Measurements from ENCODE around the gene IGF1R. TPM values are rescaled to one million over a fixed set of nuclear protein-coding genes. Genes with fewer than 3 reads are reported as not detected.

The IGF1R gene
- total and polyA plus RNA-seq, 2 of the 8 experiments (the other 6 are each of a cell fraction or from before 2014, with no cell fraction given) = 32.9 to 109 TPM

- Histone ChIP-seq H3K4me2 (ENCODE audit: insufficient read depth in 1 of 2, low read depth in 2 of 2, low read length in 2 of 2) (peak overlapping the region; percentile 12 to 44; a peak in 2 of 4 replicates), H3K27ac (ENCODE audit: low read depth, low read length) (peak overlapping the region; percentile 62)
- 59% methylated on average over 8 of the region's 8 CpGs; no CpG with 5 or more reads in 1 of the 2 experiments for WGBS, 2 experiments (ENCODE audit: extremely low coverage in 1 of 2, insufficient coverage in 1 of 2, insufficient read length in 1 of 2, insufficient replicate concordance in 2 of 2, low coverage in 1 of 2, low lambda C conversion rate in 2 of 2, missing lambda C conversion rate in 1 of 2)
Measured at GRCh38 chr15:98753726-98754656, 105.7 kb downstream of the IGF1R start.

More at GRCh38 chr15:98753726-98754656, 105.7 kb downstream of the IGF1R start:
- ChIA-PET CTCF (ENCODE audit: partially characterized antibody) (interaction anchor here (0.5 to 1.5 kb wide), 14 partner anchors 10 to 325 kb away, joined by 3 to 5 read pairs (median 3); no protein-coding TSS in a partner anchor), POLR2A (ENCODE audit: partially characterized antibody) (interaction anchor here (1.0 to 1.5 kb wide), 3 partner anchors 9 to 22 kb away, joined by 3 to 5 read pairs (median 5); no protein-coding TSS in a partner anchor)
- H3K14ac ChIP-seq (ENCODE audit: insufficient read length) = no peak overlapping the region
- TF ChIP-seq, protein P1, sequence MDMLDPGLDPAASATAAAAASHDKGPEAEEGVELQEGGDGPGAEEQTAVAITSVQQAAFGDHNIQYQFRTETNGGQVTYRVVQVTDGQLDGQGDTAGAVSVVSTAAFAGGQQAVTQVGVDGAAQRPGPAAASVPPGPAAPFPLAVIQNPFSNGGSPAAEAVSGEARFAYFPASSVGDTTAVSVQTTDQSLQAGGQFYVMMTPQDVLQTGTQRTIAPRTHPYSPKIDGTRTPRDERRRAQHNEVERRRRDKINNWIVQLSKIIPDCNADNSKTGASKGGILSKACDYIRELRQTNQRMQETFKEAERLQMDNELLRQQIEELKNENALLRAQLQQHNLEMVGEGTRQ (IDR thresholded peaks at IDR 0.05; ENCODE audit: low read length) = no peak
- no peak for TF ChIP-seq CBX5 (IDR thresholded peaks at IDR 0.05; ENCODE audit: low read depth, low read length)
- 0 out of 2 replicates have a peak, but pooled peaks have one; percentile 11 for TF ChIP-seq YY1 (IDR thresholded peaks at IDR 0.05; ENCODE audit: low read depth, low read length)
- TF ChIP-seq KDM4A (IDR thresholded peaks at IDR 0.05; ENCODE audit: low read depth, low read length, severe bottlenecking) = no peak
- no peak for TF ChIP-seq FOSL1 (IDR thresholded peaks at IDR 0.05; ENCODE audit: insufficient read depth, low read depth, low read length)
- TF ChIP-seq RBBP5 (IDR thresholded peaks at IDR 0.05; ENCODE audit: borderline replicate concordance, low read depth, low read length) = no peak
- TF ChIP-seq SIX5 (IDR thresholded peaks at IDR 0.05; ENCODE audit: low read depth, low read length) = no peak
- no peak for TF ChIP-seq CTBP2 (IDR thresholded peaks at IDR 0.05; ENCODE audit: borderline replicate concordance, insufficient read depth, insufficient read length, low read length)
- no peak overlapping the region for H4K8ac ChIP-seq (ENCODE audit: extremely low read depth, insufficient read depth, low read length)
- peaks cover 15% of the 10 kb centered on the region for H3K79me1 ChIP-seq (ENCODE audit: low read depth, low read length)
- no peak overlapping the region for H2BK20ac ChIP-seq (ENCODE audit: low read length)
- H3K18ac ChIP-seq (ENCODE audit: extremely low read depth, low read length) = peak overlapping the region; percentile 55
- no peaks in the 10 kb centered on the region for H3K27me3 ChIP-seq (replicated peaks in 1 of 4; ENCODE audit: control insufficient read depth in 3 of 4, extremely low read depth in 1 of 4, insufficient read depth in 3 of 4, low read length in 3 of 4)
- H3K9me3 ChIP-seq (ENCODE audit: insufficient read depth in 2 of 2, low read depth in 1 of 2, low read length in 1 of 2) = no peaks in the 10 kb centered on the region
- H2AK5ac ChIP-seq (ENCODE audit: low read depth, low read length) = 0 out of 2 replicates have a peak overlapping the region, but pooled peaks have one; percentile 5
- H2BK12ac ChIP-seq (ENCODE audit: low read depth, low read length) = no peak overlapping the region; the same call in 1 of the 2 replicates
- DNase-seq (ENCODE audit: low read depth in 1 of 2, low spot score in 2 of 2) (peak in 1 of 2 experiments; percentile 45), FAIRE-seq (peak; percentile 63)
- H2AFZ ChIP-seq (ENCODE audit: low read length) = no peak overlapping the region
- no peak overlapping the region; a peak in 1 of 7 replicates for H3K9ac ChIP-seq (replicated peaks in 1 of 4; ENCODE audit: extremely low read depth in 1 of 4, low read depth in 3 of 4, low read length in 3 of 4)
- H3K36me3 ChIP-seq (ENCODE audit: control insufficient read depth in 2 of 4, insufficient read depth in 4 of 4, low read length in 3 of 4) = no peaks in the 10 kb centered on the region
- H3K79me2 ChIP-seq (ENCODE audit: control insufficient read depth in 1 of 2, insufficient read depth in 2 of 2, low read length in 2 of 2) = peaks cover 15 to 98% of the 10 kb centered on the region in 2 experiments; a peak in 3 of 4 replicates
- H3K23ac ChIP-seq (ENCODE audit: insufficient read length) = no peak overlapping the region
- H4K5ac ChIP-seq (ENCODE audit: insufficient read length, low read depth, low read length) = peak overlapping the region; percentile 55
- peaks cover 9 to 14% of the 10 kb centered on the region in 2 experiments for H4K20me1 ChIP-seq (replicated peaks in 1 of 2; ENCODE audit: control insufficient read depth in 1 of 2, insufficient read depth in 2 of 2, low read length in 2 of 2)
- no peak overlapping the region for H2BK120ac ChIP-seq (replicated peaks; ENCODE audit: low read depth, low read length)
- peak overlapping the region in 1 of 4 experiments; percentile 26; a peak in 1 of 8 replicates for H3K4me3 ChIP-seq (ENCODE audit: extremely low read depth in 1 of 4, insufficient read depth in 2 of 4, low read depth in 3 of 4, low read length in 4 of 4)
- no peak overlapping the region for H3K4ac ChIP-seq (replicated peaks; ENCODE audit: insufficient read length, low read depth, low read length)
- peaks cover 2 to 15% (median 8%) of the 10 kb centered on the region in 4 experiments for H3K4me1 ChIP-seq (replicated peaks in 1 of 4; ENCODE audit: control insufficient read depth in 3 of 4, insufficient read depth in 4 of 4, low read length in 3 of 4)
- no peaks in the 10 kb centered on the region for H3K23me2 ChIP-seq (ENCODE audit: low read depth, low read length)
- H2BK15ac ChIP-seq (ENCODE audit: low read length) = no peak overlapping the region
- H4K91ac ChIP-seq (replicated peaks; ENCODE audit: insufficient read length, low read length) = no peak overlapping the region
- no peak overlapping the region for H3K56ac ChIP-seq (replicated peaks; ENCODE audit: insufficient read length, low read depth, low read length)
- no peak overlapping the region for H2BK5ac ChIP-seq (ENCODE audit: low read depth, low read length)
